GM19035 (cell line): ENCODE data around the gene UAP1.
"Not testable (repeated sequence)": the region's sequence is repeated elsewhere in the genome, so short reads cannot be mapped to it uniquely, and the experiment has no call there.

Experiments
- ATAC-seq: cut with Tn5 transposase; IDR thresholded peaks from one replicate; pipeline ENCODE4 v1.9.1; 2021; ENCODE audit not compliant: unreplicated experiment

UAP1 gene

GRCh38 chr1:162564762-162565218 is 3.3 kb downstream of the UAP1 start:
- no peak for ATAC-seq

- no peak for ATAC-seq
Observed at GRCh38 chr1:162565460-162565859, 3.9 kb downstream of the UAP1 start.

- no peak for ATAC-seq
Observed at GRCh38 chr1:162566870-162567269, 5.3 kb downstream of the UAP1 start.

DNA sequence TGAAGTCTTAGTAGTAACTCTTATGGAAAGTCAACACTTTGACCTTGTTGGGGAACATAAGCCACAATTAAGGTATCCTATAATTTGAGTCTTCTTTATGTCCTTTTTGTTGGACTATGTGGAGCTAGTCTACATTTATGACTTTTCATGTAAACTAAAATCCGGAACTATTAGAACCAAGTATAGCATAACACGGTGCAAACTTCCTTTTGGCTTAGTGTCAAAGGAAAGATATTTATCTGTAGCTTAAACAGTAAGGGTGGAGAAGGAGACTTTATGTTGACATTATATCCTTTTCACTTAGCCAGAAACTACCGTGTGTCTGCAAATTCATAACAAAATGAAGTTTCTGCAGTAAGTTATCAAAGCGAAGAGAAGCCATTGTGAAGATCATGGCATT is 7.3 kb downstream of the UAP1 start:
- ATAC-seq = no peak

DNA sequence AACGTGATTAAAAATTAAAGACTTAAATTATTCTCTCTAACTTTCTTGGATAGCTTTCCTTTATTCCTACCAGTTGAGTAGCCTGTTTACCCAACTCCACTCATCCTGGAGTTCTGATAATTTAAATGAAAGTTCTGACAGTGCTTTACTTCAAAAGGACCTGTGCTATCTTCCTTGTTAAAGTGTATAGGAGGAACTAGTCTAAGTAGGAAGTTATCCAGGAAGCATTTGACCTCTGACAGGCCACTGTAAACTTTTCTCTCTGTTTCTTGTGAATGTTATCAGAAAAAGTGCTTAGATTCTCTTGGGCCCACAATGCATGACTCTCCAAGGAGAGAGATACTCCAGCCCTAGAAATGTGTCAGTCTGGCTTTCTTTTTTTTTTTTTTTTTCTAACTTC is 9.2 kb downstream of the UAP1 start:
- no peak for ATAC-seq

GRCh38 chr1:162571121-162571520 is 9.6 kb downstream of the UAP1 start:
- ATAC-seq = not testable (repeated sequence)

DNA sequence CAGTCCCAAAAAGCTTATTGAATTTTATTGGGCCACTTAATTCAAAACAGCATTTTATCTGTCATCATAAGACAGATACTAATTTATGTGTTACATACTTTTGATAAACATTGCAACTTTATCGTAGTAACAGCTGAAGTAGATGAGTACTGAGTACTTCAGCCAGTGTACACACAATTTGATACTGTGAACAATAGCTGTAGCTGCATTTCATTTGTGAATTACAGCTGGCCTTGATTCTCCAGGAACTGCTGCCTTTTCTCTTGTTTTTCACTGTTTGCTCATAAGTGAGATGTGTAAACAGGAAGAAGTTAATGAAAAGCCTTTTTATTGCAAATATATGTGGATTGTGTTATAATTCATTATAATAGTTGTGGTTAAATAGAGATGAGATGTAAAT is 10.2 kb downstream of the UAP1 start:
- no peak for ATAC-seq

- ATAC-seq = no peak
Observed at GRCh38 chr1:162573136-162573535, 11.6 kb downstream of the UAP1 start.

DNA sequence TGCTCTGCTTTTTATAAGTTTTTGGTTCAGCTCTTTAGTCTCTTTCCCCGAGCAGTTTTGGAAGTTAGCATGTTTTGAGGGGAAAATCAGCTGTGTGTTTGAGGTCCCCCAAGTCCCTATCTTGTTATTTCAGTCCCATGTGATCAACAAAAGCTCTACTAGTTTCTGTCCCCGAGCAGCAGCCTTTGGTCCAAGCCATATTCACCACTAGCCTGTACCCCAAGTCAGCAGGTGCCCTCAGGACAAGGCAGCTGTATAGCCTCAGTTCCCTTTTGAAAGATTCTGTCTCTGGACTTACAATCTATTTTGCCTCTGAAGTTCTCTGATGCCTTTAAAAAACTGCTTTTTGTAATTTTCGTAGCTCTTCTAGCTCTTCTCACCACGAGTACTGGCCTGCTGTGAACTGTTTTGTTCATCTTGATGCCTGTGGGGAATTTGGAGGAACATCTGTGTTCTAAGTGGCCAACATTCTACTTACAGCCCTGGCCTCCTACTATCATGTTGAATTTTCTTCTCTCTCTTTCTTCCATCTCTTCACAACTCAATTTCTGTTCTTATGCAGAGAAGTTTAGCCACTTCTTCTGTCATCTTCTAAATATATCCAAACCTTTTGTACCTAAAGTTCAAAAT is 16.7 kb downstream of the UAP1 start:
- ATAC-seq = no peak

- no peak for ATAC-seq
Observed at GRCh38 chr1:162578936-162579335, 17.4 kb downstream of the UAP1 start.

DNA sequence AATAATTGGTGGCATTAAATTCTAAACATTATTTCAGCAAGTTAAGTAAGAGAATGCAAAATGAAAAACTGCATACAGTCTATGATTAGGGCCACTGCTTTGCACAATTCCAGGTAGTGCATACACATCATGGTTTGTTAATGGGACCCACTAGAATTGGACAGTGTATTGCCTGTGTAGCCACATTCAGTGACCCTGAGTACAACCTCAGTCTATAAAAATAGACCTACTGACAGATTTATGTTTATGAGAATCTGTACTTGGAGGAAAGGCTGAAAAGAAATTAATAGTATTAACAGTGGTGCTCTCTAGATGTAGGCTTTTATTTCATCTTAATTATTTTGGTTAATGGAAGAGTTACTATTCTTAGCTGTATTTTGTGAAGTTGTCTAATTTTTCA is 18.8 kb downstream of the UAP1 start:
- ATAC-seq = no peak

- ATAC-seq = not testable (repeated sequence)
Observed at GRCh38 chr1:162582901-162583300, 21.4 kb downstream of the UAP1 start.

DNA sequence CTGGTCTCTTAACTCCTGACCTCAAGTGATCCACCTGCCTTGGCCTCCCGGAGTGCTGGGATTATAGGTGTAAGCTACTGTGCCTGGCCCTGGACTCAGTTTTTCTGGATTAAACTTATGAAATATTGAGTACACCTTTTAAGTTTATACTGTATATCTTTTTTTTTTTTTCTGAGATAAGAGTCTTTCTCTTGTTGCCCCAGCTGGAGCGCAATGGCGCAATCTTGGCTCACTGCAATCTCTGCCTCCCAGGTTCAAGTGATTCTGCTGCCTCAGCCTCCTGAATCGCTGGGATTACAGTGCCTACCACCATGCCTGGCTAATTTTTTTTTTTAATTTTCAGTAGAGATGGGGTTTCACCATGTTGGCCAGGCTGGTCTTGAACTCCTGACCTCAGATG is 23.6 kb downstream of the UAP1 start:
- not testable (repeated sequence) for ATAC-seq

GRCh38 chr1:162587347-162587746 is 25.8 kb downstream of the UAP1 start:
- no peak for ATAC-seq

GRCh38 chr1:162587761-162588260 is 26.3 kb downstream of the UAP1 start:
- ATAC-seq = no peak

GRCh38 chr1:162590101-162590500 is 28.6 kb downstream of the UAP1 start:
- ATAC-seq = no peak

DNA sequence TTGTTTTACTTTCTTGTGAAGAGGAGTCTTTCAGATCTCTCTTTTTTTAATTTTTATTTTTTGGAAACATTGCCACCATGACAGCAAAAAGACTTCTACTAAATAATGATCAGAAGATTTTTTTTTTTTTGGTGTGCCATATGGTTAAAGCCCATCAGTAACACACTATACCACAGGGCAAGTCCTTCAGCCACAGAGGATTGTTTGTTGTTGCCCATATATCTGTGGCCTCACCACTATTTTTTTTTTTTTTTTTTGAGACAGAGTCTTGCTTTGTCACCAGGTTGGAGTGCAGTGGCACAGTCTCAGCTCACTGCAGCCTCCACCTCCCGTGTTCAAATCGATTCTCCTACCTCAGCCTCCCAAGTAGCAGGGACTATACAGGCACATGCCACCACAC is 29.2 kb downstream of the UAP1 start:
- no peak for ATAC-seq

DNA sequence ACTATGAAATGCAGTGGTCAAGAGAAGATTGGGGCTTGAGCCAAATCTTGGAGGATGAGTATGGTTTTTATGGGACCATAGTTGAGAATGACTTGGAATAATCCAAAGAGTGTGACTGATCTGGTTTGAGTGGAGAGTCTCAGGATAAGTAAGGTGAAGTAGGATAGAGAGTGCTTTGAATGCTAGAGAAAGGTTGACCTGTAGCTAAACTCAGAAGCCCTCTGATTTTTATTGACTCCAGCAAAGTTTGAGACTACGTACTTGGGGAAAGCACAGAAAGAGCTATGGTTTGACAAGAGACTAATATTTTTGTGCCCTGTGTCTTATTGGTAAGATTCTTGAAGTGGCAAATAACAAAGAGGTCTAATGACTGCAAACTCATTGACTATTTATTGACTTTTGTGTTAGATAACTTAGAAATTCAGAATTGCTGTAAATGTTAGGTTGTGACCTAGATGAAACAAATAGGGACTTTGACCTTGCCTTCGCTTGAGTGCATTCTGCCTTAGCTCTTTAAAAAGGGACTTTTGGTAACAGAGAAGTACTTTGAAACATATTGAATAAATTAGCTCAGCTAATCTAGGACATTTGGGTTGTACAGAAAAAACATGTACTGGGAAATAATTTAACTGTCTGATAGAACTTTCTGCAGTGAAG is 35.1 kb downstream of the UAP1 start:
- ATAC-seq = no peak

GRCh38 chr1:162599451-162599850 is 37.9 kb downstream of the UAP1 start:
- no peak for ATAC-seq

- not testable (repeated sequence) for ATAC-seq
Observed at GRCh38 chr1:162603117-162603516, 41.6 kb downstream of the UAP1 start.

DNA sequence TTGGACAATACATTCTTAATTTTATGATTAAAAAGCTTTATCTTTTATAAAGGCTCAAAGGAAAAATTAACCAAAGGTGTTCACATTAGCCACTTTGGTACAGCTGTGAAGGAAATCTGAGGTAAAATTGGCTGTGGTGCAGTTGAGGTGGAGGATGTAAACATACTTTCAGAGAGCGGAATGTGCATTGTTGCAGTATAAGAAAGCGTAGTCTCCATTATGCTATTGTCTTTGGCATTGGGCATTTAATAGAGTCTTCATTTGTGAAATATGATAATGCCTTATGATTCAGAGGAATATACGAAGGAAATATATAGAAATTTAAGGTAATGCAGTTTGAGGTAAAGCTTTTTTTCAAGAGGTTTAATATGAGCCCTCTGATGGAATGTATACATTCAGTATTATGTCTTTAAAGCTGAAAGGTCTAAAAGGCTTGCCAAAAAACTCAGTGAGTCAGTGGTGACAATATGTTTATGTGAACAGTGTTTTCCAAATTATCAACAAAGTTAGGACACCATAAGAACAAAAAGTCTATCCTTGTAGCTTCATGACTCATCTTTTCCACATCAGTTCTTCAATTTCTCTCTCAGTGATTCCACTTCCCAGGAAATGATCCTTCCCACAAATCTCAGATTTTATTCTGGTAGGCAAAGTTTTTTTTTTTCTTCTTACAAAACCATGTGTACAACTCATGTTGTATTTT is 43.9 kb downstream of the UAP1 start:
- no peak for ATAC-seq

DNA sequence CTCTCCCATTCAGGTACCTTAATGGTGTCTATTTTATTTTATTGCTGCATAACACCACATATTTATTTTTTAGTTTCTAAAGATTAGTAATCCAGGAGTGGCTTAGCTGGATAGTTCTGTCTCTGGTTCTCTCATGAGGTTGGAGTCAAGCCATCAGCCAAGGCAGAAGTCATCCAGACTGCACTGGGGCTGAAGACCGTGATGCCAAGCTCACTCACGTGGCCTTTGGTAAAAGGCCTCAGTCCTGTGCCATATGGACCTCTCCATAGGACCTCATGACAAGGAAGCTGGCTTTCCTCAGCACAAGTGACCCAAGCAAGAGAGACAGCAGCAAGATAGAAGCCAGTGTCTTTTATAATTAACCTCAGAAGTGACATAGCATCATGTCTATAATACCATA is 47.8 kb downstream of the UAP1 start:
- no peak for ATAC-seq
